Measurements from ENCODE around the gene PNPLA5. TPM values are rescaled to one million over a fixed set of nuclear protein-coding genes. Genes with fewer than 3 reads are reported as not detected.

PNPLA5 gene
- total and polyA plus RNA-seq, 11 donors, result not detected

DNA sequence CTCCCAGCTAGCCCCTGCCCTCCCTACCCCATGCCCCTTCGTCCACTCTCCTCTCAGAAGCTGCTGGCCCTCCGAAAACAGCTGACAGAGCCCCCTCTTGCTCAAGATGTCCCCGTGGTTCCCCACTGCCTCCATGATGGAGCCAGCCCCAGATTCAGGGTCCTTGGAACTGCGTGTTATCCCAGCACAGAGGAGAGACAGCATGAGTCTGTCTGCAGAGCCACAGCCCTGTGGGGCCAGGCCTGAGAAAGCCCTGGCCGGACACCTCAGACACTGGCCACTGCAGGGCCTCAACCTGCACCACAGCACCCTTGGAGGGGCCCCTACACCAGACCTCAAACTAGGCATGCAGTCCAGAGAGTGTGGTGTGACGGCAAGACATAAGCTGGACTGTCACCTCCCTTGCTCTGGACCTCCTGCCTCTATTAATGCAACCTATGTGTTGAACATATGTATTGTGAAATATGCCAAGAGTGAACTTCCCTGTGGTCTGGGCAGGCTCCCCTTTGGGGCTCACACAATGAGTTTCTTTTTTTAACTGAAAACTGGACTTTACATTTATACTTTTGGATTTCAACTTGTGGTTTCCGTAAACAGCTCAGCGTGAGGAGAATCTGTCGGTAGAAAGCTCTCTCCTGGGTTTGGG lies 9.6 kb downstream of the PNPLA5 start:
- intact Hi-C loops (cut with DNase I), result loop anchor here in 4 of 10 donors (5.0 to 10.0 kb wide), 3 partner anchors 495 to 607 kb away; no protein-coding TSS in a partner anchor
- H3K4me1 ChIP-seq, result no peaks in the 10 kb centered on the region
- no peak for ATAC-seq
- DNase-seq, result no peak
- TF ChIP-seq, protein P1, sequence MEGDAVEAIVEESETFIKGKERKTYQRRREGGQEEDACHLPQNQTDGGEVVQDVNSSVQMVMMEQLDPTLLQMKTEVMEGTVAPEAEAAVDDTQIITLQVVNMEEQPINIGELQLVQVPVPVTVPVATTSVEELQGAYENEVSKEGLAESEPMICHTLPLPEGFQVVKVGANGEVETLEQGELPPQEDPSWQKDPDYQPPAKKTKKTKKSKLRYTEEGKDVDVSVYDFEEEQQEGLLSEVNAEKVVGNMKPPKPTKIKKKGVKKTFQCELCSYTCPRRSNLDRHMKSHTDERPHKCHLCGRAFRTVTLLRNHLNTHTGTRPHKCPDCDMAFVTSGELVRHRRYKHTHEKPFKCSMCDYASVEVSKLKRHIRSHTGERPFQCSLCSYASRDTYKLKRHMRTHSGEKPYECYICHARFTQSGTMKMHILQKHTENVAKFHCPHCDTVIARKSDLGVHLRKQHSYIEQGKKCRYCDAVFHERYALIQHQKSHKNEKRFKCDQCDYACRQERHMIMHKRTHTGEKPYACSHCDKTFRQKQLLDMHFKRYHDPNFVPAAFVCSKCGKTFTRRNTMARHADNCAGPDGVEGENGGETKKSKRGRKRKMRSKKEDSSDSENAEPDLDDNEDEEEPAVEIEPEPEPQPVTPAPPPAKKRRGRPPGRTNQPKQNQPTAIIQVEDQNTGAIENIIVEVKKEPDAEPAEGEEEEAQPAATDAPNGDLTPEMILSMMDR (IDR thresholded peaks at IDR 0.05), result no peak
- no peak for TF ChIP-seq POLR2A (IDR thresholded peaks at IDR 0.05)
- 82 to 89% (median 85%) methylated on average over 8 to 9 of the region's 9 CpGs for WGBS, 4 donors
- H3K4me3 ChIP-seq, result no peak overlapping the region
- no peak overlapping the region for H3K27ac ChIP-seq
- no peaks in the 10 kb centered on the region for H3K9me3 ChIP-seq
- peaks cover 0 to 40% (median 0%) of the 10 kb centered on the region in 9 donors for H3K27me3 ChIP-seq
- no peaks in the 10 kb centered on the region for H3K36me3 ChIP-seq

DNA sequence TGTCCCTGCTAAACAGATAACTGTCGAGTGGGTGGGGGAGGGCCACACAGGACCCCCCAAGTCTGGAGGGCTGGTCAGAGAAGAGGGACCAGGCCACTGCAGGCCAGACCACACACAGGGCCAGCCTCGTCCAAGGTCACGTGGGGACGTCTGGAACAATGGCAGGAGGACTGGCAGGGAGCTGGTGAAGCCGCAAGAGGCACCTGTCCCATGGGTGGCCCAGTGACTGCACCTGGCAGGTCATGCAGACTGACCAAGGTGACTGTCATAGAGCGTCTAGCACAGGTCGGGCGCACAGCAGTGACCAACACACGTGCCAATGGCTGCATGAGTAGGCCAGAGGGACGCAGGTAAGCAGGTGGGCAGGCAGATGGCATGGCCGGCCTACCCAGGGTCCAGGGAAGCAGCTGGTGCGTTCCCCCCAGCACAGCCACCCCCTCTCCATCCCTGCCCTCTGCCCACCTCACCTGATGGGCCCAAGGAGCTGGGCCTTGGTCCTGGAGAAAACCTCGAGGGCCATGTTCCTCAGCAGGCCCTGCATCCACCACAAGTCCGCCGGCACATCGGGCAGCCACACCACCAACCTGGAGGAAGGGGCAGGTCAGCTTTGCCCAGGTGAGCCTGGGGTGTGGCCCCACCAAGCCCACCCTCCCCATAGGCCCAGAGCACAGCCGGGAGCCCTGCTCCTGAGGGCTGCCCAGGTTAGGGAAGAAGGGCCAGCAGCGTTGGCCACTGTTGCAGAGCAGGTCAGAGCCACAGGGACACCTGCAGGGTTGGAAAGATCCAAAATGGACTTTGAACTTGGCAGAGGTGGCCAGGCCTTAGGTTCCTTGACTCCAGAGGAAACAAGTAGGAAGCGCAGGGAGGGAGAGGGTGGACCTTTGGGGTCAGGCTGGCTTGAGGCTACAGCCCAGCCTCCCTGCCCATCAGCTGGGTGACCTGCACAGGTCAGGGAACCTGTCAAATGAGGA lies 10.4 kb downstream of the PNPLA5 start:
- TF ChIP-seq, protein P1 (IDR thresholded peaks at IDR 0.05), result no peak
- TF ChIP-seq POLR2A (IDR thresholded peaks at IDR 0.05), result no peak
- 76 to 85% (median 81%) methylated on average over 9 to 19 of the region's 19 CpGs for WGBS, 4 donors
- Histone ChIP-seq H3K27ac (no peak overlapping the region), H3K9me3 (no peaks in the 10 kb centered on the region), H3K36me3 (no peaks in the 10 kb centered on the region), H3K4me3 (no peak overlapping the region), H3K4me1 (no peaks in the 10 kb centered on the region), H3K27me3 (peaks cover 0 to 41% (median 0%) of the 10 kb centered on the region in 9 donors)
- intact Hi-C loops (cut with DNase I), result loop anchor here in 4 of 10 donors (5.0 to 10.0 kb wide), 3 partner anchors 494 to 607 kb away; no protein-coding TSS in a partner anchor
- ATAC-seq (no peak), DNase-seq (no peak)

DNA sequence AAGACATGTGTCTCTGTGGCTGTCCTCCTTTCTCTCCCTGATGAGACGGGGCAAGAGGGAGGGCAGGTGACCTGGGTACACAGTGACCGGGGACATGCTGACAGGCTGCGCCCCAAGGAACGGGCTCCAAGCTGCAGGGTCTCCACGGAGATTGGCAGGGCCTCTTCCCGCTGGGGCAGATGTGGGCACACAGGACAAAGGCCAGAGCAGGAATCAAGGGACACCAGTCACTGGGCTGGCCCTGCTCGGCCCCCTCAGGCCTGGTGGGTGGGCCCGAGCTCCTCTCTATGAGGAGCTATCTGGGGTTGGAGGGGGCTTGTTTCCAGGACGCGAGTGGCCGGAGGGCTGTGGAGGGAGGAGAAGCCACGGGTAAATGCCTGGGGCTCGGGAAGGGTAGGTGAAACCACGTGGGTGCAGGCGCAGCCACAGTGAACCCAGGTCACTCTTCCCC lies 11.2 kb downstream of the PNPLA5 start:
- no peak for DNase-seq
- ATAC-seq, result no peak
- Histone ChIP-seq H3K9me3 (no peaks in the 10 kb centered on the region), H3K27ac (no peak overlapping the region), H3K4me1 (no peaks in the 10 kb centered on the region), H3K36me3 (no peaks in the 10 kb centered on the region), H3K4me3 (no peak overlapping the region), H3K27me3 (peaks cover 0 to 42% (median 0%) of the 10 kb centered on the region in 9 donors)
- 72 to 88% (median 82%) methylated on average over 8 to 15 of the region's 15 CpGs for WGBS, 4 donors
- TF ChIP-seq POLR2A (IDR thresholded peaks at IDR 0.05), result no peak
- TF ChIP-seq, protein P1 (IDR thresholded peaks at IDR 0.05), result no peak
- intact Hi-C loops (cut with DNase I), result loop anchor here in 4 of 10 donors (5.0 to 10.0 kb wide), 3 partner anchors 493 to 606 kb away; no protein-coding TSS in a partner anchor

All from heart left ventricle (tissue), 16 donors.